ENCODE measurements around the gene PLK5.
"Not testable (repeated sequence)": the region's sequence is repeated elsewhere in the genome, so short reads cannot be mapped to it uniquely, and the experiment has no call there.

GRCh38 chr19:1539749-1540148 is 15.9 kb downstream of the PLK5 start:
- TF ChIP-seq CTCF (IDR thresholded peaks at IDR 0.05; ENCODE audit: low read depth, low read length); POLR2A (IDR thresholded peaks at IDR 0.05; ENCODE audit: extremely low read depth, insufficient read length): not testable (repeated sequence)

All from NB4 (cell line).